Measurements from ENCODE around the gene TOMM70.

Gene TOMM70

DNA sequence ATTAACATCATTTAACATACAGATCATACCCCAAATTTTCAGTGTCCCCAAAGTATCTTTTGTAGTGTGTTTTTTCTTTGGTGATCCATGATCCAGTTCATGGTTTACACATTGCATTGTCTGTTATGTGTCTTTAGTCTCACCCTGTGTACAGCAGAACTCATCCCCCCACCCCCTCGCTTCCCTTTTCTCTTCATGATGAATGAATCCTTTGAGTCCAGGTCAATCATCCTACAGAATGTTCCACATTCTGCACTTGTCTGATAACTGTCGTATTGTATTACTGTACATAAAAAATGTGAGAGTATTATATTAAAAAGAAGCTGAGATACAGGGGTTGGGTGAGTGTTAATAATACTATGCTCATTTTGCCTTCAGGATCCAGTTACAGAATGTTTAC lies 80.9 kb downstream of the TOMM70 start:
- DNase-seq: no peak

GRCh38 chr3:100317912-100318311 lies 83.0 kb downstream of the TOMM70 start:
- DNase-seq: peak; percentile 6

DNA sequence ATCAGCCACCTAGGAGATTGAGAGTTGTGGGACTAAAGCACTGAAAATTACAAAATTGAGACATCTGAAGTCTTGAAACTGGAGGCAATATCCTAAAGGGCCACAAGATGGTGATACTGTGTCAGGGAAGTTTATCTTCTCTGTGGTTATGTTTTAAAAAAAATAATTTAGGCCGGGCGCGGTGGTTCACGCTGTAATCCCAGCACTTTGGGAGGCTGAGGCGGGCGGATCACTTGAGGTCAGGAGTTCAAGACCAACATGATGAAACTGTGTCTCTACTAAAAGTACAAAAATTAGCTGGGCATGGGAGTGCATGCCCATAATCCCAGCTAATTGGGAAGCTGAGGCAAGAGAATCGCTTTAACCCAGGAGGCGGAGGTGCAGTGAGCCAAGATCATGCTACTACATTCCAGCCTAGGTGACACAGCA lies 84.2 kb downstream of the TOMM70 start:
- peak; percentile 65 for DNase-seq
